Gastroesophageal sphincter (tissue), 3 donors: ENCODE results near the gene SYF2.
"Not testable (repeated sequence)": the region's sequence is repeated elsewhere in the genome, so short reads cannot be mapped to it uniquely, and the experiment has no call there.

Source experiments
- CTCF ChIP-seq, 4 experiments: fragments of 200-600 bp in 2 of 4; fragments of 450-650 bp in 2 of 4; sonication (generic) in 1 of 4; IDR thresholded peaks; one replicate each; pipeline ENCODE4 v1.5.1; 2017 to 2019; ENCODE audit warnings: antibody characterized with exemption in 4 of 4, mild to moderate bottlenecking in 2 of 4, moderate library complexity in 2 of 4
- EP300 ChIP-seq: sonication (generic); formaldehyde crosslinking; IDR thresholded peaks from one replicate; pipeline ENCODE4 v1.6.1; 2017; ENCODE audit warnings: antibody characterized with exemption, mild to moderate bottlenecking
- POLR2AphosphoS5 ChIP-seq: sonication (generic); formaldehyde crosslinking; IDR thresholded peaks from one replicate; pipeline ENCODE4 v1.6.1; 2017; ENCODE audit warnings: antibody characterized with exemption

GRCh38 chr1:25260336-25260735 lies 28.0 kb upstream of the SYF2 start:
- TF ChIP-seq CTCF (IDR thresholded peaks at IDR 0.05); POLR2AphosphoS5; EP300: not testable (repeated sequence)
